GM18505 (cell line): ENCODE data around the gene ZSCAN25.
"Not testable (repeated sequence)": the region's sequence is repeated elsewhere in the genome, so short reads cannot be mapped to it uniquely, and the experiment has no call there.

Source experiments
- ATAC-seq: cut with Tn5 transposase; IDR thresholded peaks from one replicate; pipeline ENCODE4 v1.9.1; 2021; ENCODE audit not compliant: unreplicated experiment
- POLR2A ChIP-seq: IDR thresholded peaks from 4 replicates; pipeline ENCODE4 v1.6.1; 2011; ENCODE audit warnings: borderline replicate concordance; ENCODE audit not compliant: insufficient read depth, insufficient read length; ENCODE audit errors: extremely low read depth

The ZSCAN25 gene

GRCh38 chr7:99616359-99617191, at the start of gene ZSCAN25:
Gene ZSCAN25 (plus strand): TSS chr7:99616946. CDS start chr7:99619607, 2,661 bp downstream.
- ATAC-seq, result peak; percentile 92
- TF ChIP-seq POLR2A, result peak; percentile 89

DNA sequence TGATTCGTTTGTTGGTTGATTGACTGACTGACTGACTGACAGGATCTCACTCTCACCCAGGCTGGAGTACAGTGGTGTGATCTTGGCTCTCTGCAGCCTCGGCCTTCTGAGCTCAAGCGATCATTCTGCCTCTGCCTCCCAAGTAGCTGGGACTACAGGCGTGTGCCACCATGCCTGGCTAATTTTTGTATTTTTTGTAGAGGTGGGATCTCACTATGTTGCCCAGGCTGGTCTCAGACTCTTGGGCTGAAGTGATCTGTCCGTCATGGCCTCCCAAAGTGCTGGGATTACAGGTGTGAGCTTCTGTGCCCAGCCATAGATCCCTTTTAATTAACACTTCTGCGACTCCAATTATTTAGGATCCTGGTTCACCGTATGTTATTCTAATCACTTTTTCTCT, 48.0 kb upstream of the ZSCAN25 start:
- not testable (repeated sequence) for ATAC-seq

DNA sequence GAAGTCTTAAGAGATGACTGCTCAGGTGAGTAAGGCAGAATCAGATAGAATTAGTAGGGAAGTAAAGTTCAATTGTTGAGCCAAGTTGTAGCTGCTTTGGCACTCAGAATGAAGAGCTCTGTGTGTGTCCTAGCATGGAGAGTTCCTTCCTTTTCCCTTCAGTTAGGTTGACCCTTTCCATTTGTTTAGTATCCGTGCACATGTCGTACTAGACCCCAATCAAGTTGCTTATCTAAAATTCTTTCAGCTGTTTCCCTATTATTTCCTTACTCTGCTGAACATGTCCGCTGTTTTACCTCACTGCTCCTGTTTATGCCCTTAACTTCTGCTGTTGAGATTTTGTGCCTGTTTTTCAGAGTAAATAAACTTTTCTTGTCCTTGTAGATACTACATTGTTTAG, 45.0 kb upstream of the ZSCAN25 start:
- ATAC-seq, result no peak
- TF ChIP-seq POLR2A, result no peak

GRCh38 chr7:99573257-99573656, 43.5 kb upstream of the ZSCAN25 start:
- no peak for ATAC-seq
- TF ChIP-seq POLR2A, result no peak

GRCh38 chr7:99576251-99576650, 40.5 kb upstream of the ZSCAN25 start:
- no peak for TF ChIP-seq POLR2A
- no peak for ATAC-seq

DNA sequence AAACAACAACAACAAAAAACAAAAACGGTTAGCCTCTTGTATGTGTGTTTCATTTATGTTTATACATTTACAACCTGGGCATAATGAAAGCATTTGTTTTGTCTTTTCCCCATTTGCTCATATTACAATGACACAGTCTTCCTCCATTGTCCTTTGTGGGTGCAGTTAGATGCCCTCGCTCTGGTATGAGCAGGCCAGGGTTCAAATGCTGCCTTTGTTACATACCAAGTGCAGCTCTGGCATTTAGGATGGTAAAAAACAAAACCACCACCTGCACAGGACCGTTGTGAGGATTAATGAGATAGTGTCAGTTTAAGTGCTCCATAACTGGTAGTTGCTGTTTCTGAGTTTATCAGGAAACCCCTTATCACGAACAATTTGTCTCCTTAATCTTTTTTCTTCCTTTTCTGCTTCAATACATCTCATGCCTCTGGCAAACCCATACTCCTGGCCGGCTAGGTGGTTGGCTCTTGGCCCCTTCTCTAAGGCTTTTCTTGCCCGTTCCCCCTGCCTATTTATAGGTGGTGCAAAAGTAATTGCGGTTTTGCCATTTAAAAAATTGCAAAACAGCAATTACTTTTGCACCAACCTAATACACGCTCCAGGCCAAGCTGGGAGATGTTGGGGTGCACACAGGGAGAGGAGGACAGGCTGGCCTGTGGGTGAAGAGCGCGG, 37.3 kb upstream of the ZSCAN25 start:
- no peak for ATAC-seq
- no peak for TF ChIP-seq POLR2A

DNA sequence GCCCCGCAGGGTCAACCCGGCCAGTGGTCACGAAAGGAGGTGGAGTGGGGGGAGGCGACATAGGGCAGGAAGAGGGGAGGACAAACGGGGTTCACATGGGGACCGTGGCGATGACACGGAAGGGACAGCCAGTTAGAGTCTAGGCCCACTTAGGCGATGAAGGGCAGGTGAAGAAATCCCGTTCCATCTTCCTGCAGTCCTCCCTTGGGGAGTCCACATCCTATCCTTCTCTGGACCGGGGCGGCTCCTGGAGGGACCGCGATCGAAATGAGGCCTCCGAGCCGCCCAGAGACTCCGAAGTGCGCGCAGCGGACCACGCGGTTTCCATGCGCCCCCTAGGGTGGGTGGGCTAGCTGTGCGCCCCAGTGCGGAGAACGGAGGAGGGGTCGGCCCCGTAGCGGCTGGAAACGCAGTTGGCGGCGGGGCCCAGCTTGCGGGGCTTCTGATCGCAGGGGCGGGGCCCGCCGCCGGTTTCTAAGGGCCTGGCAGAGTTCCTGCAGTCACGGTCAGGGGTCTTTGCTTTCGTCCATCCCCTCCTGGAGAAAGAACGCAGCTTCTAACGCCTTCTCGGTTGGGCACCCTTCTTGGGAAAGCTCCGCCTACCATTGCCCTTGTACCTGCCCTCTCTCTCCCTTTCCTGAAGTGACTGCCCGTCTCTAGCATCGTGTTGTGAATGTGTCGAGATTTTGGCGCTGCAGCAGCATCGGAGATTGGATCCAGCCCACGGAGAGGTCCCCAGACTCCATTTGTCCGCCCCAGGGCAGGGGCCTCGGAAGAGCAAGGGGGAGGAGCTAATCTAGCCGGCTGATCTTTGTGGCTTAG, 36.6 kb upstream of the ZSCAN25 start:
- no peak for ATAC-seq
- no peak for TF ChIP-seq POLR2A

- not testable (repeated sequence) for ATAC-seq
These were observed 35.9 kb upstream of the ZSCAN25 start for GRCh38 chr7:99580778-99581332.

GRCh38 chr7:99588868-99589267, 27.9 kb upstream of the ZSCAN25 start:
- ATAC-seq, result no peak
- no peak for TF ChIP-seq POLR2A

DNA sequence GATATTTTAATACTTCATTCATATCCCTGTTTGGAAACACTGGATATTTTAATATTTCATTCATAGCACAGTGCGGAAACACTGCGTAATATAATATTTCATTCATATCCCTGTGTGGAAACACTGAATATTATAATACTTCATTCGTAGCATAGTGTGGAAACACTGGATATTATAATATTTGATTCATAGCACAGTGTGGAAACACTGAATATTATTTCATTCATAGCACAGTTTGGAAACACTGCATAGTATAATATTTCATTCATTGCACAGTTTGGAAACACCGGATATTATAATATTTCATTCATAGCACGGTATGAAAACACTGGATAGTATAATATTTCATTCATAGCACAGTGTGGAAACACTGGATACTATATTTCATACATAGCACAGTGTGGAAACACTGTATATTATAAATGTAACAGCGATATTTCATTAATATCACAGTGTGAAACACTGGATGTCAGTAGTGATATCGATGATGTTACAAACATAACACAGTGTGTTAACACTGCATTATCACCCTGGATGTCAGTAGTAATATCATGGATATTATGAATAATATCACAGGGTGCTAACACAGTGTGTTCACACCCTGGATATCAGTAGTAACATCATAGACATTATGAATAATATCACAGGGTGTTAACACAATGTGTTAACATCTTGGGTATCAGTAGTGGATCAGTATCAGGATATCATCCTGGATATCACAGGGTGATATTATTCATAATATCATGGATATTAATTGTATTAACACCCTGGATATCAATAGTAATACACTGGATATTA, 21.6 kb upstream of the ZSCAN25 start:
- no peak for ATAC-seq
- no peak for TF ChIP-seq POLR2A

- ATAC-seq, result no peak
- TF ChIP-seq POLR2A, result no peak
These were observed 20.3 kb upstream of the ZSCAN25 start for GRCh38 chr7:99596408-99596955.

GRCh38 chr7:99597762-99598501, 18.8 kb upstream of the ZSCAN25 start, which contains the start of gene TMEM225B:
Gene TMEM225B (plus strand): TSS chr7:99598267. CDS start chr7:99604389, 6,122 bp downstream.
- no peak for ATAC-seq
- TF ChIP-seq POLR2A, result no peak
